Activated CD4-positive, alpha-beta T cell treated with anti-CD3 and anti-CD28 coated beads, Interleukin-2, amount 50 U/mL, for 48 hours (primary cell): Measurements from ENCODE around the gene RRP8.
A peak's percentile ranks its signal among the peaks of the same experiment; 100 is the strongest.

Source experiments
- DNase-seq, 2 experiments: peaks; one replicate each; pipeline ENCODE4 v3.0.0-alpha.2; 2020

Gene RRP8

GRCh38 chr11:6616596-6617250 lies 13.3 kb upstream of the RRP8 start:
- DNase-seq = no peak

DNA sequence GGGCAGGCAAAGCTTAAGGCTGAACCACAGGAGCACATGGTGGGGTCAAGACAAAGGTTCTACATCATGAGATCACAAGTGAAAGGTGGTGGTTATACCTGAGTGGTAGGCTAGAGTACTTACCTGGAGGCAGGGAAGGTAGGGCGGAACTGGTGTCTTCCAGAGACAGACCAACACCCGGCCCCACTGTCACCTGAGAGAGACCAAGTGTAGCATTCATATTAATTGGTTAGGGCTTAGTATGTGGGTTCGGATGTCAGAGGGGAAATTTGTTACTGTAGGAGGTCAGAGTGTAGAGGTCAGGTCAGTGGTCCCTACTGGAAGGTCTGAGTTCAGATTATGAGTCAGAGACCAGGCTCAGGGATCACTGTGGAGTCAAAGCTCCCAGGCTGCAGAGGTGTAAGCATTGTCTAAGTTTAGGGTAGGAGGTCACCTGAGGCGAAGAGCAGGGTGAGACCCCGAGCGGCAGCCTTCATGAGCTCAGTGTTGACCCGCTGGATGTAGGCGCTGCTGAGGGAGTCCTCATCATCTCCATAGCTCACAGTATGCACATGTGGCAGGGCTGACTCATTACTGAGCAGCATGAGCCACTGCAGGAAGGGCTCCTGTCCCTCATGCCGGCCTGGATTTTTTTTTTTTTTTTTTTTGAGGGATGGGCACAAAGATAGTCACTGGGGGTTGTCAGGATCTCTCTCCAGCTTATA lies 12.6 kb upstream of the RRP8 start:
- DNase-seq = no peak

DNA sequence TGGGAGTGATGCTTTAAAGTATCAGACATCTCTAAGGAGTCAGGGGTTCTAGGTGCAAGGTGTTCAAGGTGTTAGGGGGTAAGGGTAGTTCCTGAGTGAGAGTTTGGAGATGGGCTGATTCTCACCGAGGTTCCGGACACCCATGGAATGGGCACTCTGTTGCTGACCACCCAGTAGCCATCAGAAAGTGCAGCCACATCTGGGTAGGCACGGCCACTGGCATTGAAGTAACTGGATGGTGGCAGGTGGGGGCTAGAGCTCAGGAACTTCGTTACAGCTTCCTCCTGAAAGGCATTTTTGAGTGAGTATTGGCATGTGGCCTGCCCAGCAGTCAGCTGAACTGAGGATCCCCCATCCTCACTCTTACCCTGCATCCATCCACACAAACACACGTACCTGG lies 11.6 kb upstream of the RRP8 start:
- DNase-seq = no peak

- no peak for DNase-seq
These were observed 11.0 kb upstream of the RRP8 start for GRCh38 chr11:6614446-6614845.

GRCh38 chr11:6613496-6613895 lies 10.1 kb upstream of the RRP8 start:
- DNase-seq = no peak

DNA sequence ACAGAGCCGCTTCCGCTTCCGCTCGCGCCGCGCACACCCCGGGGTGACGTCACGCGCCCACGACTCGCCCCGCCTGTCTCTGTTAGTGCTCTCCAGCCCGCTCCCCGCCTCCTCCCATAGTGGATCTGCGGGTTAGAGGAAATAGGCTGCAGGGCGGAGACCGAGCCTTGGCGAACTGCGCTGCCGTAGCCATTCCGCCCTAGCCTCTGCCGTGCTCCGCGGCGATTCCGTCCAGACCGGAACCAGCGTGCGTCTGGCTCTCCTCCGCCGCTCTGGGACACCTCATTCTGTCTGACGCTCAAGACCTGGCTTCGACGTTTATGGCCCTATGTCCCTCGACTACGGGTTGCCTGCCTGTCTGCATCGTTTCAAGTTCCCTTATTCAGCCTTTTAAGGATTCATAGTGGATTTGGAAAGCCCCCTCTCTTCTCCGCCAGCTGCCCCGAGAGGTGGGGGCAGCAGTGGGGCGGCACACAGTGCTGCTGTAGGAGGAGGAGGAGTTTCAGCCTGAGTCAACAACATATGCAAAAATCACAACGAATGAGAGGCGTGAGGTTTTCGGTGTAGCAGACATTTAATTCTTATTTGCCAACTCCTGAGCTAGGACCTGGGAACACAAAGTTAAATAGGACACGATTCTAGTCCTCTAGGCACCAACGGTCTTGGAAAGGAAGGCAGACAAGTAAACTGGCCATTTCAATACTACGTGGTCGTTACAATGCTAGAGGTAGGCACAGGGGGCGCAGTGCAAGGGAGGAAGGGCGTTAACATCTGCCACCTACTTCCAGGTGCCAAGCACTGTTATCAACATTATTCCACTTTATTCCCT lies 9.0 kb upstream of the RRP8 start, which contains the start of gene TAF10:
TAF10 (minus strand) TSS at position 4 of the 829 bp plus-strand sequence. CDS start 27 bp downstream, outside the sequence.
- DNase-seq = peak; percentile 94 to 96

- no peak for DNase-seq
These were observed 8.5 kb upstream of the RRP8 start for GRCh38 chr11:6611963-6612212.

GRCh38 chr11:6611092-6611962 lies 7.9 kb upstream of the RRP8 start:
- DNase-seq = peak; percentile 34 to 35

GRCh38 chr11:6610591-6610990 lies 7.2 kb upstream of the RRP8 start:
- DNase-seq = peak in 1 of 2 experiments; percentile 4

DNA sequence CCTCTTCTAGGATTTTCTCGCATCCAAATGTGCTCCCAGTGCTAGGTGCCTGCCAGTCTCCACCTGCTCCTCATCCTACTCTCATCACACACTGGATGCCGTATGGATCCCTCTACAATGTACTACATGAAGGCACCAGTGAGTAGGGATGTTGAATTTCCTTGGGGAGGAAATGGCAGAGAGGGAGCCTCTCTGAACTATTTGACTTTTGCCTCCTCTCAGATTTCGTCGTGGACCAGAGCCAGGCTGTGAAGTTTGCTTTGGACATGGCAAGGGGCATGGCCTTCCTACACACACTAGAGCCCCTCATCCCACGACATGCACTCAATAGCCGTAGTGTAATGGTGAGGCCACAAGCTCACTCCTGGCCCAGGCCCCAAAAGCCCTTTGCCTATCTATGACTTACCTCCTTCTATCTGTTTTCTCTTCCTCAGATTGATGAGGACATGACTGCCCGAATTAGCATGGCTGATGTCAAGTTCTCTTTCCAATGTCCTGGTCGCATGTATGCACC lies 6.1 kb upstream of the RRP8 start:
- peak in 1 of 2 experiments; percentile 1 for DNase-seq

- DNase-seq = peak in 1 of 2 experiments; percentile 3
These were observed 5.5 kb upstream of the RRP8 start for GRCh38 chr11:6608726-6609501.

- peak in 1 of 2 experiments; percentile 2 for DNase-seq
These were observed 4.6 kb upstream of the RRP8 start for GRCh38 chr11:6608011-6608410.

GRCh38 chr11:6607190-6607795 lies 3.9 kb upstream of the RRP8 start:
- DNase-seq = peak in 1 of 2 experiments; percentile 10

- DNase-seq = peak; percentile 76 to 82
These were observed 3.2 kb upstream of the RRP8 start for GRCh38 chr11:6606471-6607189.

DNA sequence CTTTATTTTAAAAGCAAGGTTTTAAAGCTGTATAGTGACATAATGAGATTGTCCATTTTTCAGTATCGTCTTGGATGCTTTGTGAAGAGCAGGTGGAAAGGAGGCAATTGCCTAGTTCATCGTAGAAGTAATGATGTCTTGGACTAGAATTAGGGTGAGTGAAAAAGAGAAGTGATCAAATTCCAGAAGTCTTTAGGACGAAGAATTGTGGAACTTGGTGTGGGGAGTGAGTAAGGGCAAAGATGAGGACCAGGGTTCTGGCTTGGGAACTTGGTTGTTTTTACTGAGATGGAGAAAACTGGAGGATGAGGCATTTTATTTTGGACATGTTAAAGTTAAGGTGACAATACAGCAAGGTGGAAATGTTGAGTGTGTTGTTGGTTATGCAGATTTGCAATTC lies 1.4 kb upstream of the RRP8 start:
- no peak for DNase-seq

- peak; percentile 42 to 59 for DNase-seq
These were observed 738 bp upstream of the RRP8 start for GRCh38 chr11:6604081-6604626.

DNA sequence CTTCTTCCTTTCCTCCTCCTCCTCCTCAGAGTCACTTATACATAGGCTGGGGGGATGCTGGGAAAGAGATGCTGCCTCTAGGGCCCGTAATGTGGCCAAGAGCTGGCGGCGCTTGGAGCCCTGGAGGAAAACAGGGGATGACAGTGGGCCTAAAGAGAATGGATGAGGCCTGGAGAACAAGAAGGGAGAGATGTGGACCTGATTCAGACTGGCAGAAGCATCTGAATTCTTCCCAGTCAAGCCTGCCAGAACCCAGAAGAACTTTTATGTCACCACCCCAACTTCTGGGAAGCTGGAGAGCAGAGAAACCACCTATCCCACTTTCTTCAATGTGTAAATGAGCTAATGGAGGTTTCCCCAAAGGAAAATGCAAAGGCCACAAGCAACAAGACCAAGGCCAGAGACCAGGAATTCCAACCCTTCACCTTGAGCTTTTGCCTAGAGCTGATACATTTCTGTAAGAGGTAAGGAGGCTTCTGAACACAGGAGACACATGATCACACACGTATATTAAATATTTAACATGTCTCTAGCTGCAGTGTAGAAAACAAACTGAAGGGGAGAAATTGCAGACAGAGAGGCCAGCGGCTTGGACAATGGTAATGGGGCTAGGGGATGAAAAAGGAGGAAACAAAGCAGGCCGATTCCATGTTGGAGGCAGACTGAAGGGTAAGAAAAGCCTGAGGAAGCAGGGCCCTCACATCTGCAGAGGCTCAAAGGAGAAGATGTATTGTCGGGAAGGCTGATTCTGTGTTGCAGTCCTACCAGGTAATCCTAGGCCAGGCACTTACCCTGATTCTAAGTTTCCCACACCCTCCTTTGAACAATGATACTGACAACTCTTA lies 1.1 kb downstream of the RRP8 start:
- no peak for DNase-seq

- no peak for DNase-seq
These were observed 2.4 kb downstream of the RRP8 start for GRCh38 chr11:6601041-6601461.

GRCh38 chr11:6599881-6600390 lies 3.5 kb downstream of the RRP8 start:
- DNase-seq = no peak
